SK-N-SH (cell line): ENCODE data around the gene L3MBTL2.

Experiments
- CHD2 ChIP-seq: fragments of 150-350 bp; IDR thresholded peaks from 2 replicates; pipeline ENCODE4 v1.6.1; 2018; ENCODE audit warnings: low read length; ENCODE audit not compliant: partially characterized antibody
- EP300 ChIP-seq, 2 experiments: IDR thresholded peaks; 2 replicates each; pipeline versions ENCODE4 v1.4.0 to v1.6.1; 2012; ENCODE audit warnings: borderline replicate concordance in 1 of 2, low read depth in 1 of 2, low read length in 1 of 2
- GABPA ChIP-seq: IDR thresholded peaks from 2 replicates; pipeline ENCODE4 v1.4.0; 2012; ENCODE audit warnings: low read depth, mild to moderate bottlenecking
- MAX ChIP-seq: IDR thresholded peaks from 2 replicates; pipeline ENCODE4 v1.4.0; 2012; ENCODE audit warnings: low read depth
- NFIC ChIP-seq: IDR thresholded peaks from 2 replicates; pipeline ENCODE4 v1.4.0; 2012; ENCODE audit warnings: borderline replicate concordance
- RFX5 ChIP-seq: IDR thresholded peaks from 2 replicates; pipeline ENCODE4 v1.6.1; 2012; ENCODE audit warnings: mild to moderate bottlenecking, improper control_type of control experiment, low read length
- YY1 ChIP-seq: IDR thresholded peaks from 2 replicates; pipeline ENCODE4 v1.4.0; 2012; ENCODE audit warnings: low read depth, mild to moderate bottlenecking
- TF ChIP-seq, protein P1 (sequence below): IDR thresholded peaks from 2 replicates; pipeline ENCODE4; 2012
- TF ChIP-seq, protein P2 (sequence below): fragments of 200-600 bp; sonication (generic); IDR thresholded peaks from 2 replicates; pipeline ENCODE4 v1.6.1; 2017; ENCODE audit warnings: antibody characterized with exemption, mild to moderate bottlenecking, moderate library complexity
- TF ChIP-seq, protein P3 (sequence below): IDR thresholded peaks from 2 replicates; pipeline ENCODE4 v1.6.1; 2012; ENCODE audit warnings: mild to moderate bottlenecking, low read depth, low read length, moderate library complexity

DNA sequence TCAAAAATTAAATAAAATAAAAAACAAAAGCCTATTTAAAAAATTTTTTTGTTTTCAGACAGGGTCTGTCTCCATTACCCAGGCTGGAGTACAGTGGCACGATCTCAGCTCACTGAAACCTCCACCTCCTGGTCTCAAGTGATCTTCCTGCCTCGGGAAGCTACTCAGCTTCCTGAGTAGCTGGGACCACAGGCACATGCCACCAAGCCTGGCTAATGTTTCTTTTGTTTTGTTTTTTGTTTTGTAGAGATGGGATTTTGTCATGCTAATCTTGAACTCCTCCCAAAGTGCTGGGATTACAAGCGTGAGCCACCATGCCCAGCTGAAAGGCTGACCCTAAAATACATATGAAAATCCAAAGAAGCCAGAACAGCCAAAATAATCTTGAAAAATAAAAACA, 20.4 kb upstream of the L3MBTL2 start:
- TF ChIP-seq RFX5 (no peak), GABPA (no peak), EP300 (IDR thresholded peaks at IDR 0.05; ENCODE audit: borderline replicate concordance in 1 of 2, low read depth in 1 of 2, low read length in 1 of 2) (no peak), MAX (no peak), YY1 (no peak), CHD2 (no peak), NFIC (no peak)
- TF ChIP-seq, protein P1, sequence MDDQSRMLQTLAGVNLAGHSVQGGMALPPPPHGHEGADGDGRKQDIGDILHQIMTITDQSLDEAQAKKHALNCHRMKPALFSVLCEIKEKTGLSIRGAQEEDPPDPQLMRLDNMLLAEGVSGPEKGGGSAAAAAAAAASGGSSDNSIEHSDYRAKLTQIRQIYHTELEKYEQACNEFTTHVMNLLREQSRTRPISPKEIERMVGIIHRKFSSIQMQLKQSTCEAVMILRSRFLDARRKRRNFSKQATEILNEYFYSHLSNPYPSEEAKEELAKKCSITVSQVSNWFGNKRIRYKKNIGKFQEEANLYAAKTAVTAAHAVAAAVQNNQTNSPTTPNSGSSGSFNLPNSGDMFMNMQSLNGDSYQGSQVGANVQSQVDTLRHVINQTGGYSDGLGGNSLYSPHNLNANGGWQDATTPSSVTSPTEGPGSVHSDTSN: no peak
- TF ChIP-seq, protein P2, sequence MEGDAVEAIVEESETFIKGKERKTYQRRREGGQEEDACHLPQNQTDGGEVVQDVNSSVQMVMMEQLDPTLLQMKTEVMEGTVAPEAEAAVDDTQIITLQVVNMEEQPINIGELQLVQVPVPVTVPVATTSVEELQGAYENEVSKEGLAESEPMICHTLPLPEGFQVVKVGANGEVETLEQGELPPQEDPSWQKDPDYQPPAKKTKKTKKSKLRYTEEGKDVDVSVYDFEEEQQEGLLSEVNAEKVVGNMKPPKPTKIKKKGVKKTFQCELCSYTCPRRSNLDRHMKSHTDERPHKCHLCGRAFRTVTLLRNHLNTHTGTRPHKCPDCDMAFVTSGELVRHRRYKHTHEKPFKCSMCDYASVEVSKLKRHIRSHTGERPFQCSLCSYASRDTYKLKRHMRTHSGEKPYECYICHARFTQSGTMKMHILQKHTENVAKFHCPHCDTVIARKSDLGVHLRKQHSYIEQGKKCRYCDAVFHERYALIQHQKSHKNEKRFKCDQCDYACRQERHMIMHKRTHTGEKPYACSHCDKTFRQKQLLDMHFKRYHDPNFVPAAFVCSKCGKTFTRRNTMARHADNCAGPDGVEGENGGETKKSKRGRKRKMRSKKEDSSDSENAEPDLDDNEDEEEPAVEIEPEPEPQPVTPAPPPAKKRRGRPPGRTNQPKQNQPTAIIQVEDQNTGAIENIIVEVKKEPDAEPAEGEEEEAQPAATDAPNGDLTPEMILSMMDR: no peak
- TF ChIP-seq, protein P3, sequence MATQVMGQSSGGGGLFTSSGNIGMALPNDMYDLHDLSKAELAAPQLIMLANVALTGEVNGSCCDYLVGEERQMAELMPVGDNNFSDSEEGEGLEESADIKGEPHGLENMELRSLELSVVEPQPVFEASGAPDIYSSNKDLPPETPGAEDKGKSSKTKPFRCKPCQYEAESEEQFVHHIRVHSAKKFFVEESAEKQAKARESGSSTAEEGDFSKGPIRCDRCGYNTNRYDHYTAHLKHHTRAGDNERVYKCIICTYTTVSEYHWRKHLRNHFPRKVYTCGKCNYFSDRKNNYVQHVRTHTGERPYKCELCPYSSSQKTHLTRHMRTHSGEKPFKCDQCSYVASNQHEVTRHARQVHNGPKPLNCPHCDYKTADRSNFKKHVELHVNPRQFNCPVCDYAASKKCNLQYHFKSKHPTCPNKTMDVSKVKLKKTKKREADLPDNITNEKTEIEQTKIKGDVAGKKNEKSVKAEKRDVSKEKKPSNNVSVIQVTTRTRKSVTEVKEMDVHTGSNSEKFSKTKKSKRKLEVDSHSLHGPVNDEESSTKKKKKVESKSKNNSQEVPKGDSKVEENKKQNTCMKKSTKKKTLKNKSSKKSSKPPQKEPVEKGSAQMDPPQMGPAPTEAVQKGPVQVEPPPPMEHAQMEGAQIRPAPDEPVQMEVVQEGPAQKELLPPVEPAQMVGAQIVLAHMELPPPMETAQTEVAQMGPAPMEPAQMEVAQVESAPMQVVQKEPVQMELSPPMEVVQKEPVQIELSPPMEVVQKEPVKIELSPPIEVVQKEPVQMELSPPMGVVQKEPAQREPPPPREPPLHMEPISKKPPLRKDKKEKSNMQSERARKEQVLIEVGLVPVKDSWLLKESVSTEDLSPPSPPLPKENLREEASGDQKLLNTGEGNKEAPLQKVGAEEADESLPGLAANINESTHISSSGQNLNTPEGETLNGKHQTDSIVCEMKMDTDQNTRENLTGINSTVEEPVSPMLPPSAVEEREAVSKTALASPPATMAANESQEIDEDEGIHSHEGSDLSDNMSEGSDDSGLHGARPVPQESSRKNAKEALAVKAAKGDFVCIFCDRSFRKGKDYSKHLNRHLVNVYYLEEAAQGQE: no peak
